Osteoblast (primary cell): Measurements from ENCODE around the gene GEMIN5. TPM values are rescaled to one million over a fixed set of nuclear protein-coding genes. Genes with fewer than 3 reads are reported as not detected.
A peak's percentile ranks its signal among the peaks of the same experiment; 100 is the strongest.

ENCODE experiments used
- DNase-seq: peaks from one replicate; pipeline ENCODE4 v3.0.0; 2011; ENCODE audit warnings: low spot score, mixed read lengths; ENCODE audit not compliant: insufficient read length; ENCODE audit errors: missing footprints
- H2AFZ ChIP-seq: 2 replicates; pipeline ENCODE4 v1.6.0; 2011; ENCODE audit warnings: mild to moderate bottlenecking, low read length
- H3K27ac ChIP-seq: 2 replicates; pipeline ENCODE4 v1.5.1; 2011; ENCODE audit warnings: mild to moderate bottlenecking, low read depth, low read length, moderate library complexity
- H3K27me3 ChIP-seq: 2 replicates; pipeline ENCODE4 v1.6.0; 2012; ENCODE audit warnings: mild to moderate bottlenecking, control low read depth, inconsistent platforms, low read length, moderate library complexity; ENCODE audit not compliant: insufficient read depth
- H3K36me3 ChIP-seq: 2 replicates; pipeline ENCODE4 v1.5.1; 2011; ENCODE audit warnings: mild to moderate bottlenecking, low read length, control low read depth, moderate library complexity; ENCODE audit not compliant: insufficient read depth
- H3K4me1 ChIP-seq: 2 replicates; pipeline ENCODE4 v1.5.1; 2011; ENCODE audit warnings: mild to moderate bottlenecking, low read length, control low read depth, moderate library complexity; ENCODE audit not compliant: insufficient read depth
- H3K4me2 ChIP-seq: 2 replicates; pipeline ENCODE4 v1.6.0; 2011; ENCODE audit warnings: mild to moderate bottlenecking, low read length; ENCODE audit not compliant: insufficient read depth
- H3K4me3 ChIP-seq: fragments of 200-600 bp; sonication (generic); 3 replicates; pipeline ENCODE4 v1.5.1; 2012; ENCODE audit warnings: mild to moderate bottlenecking, low read length, inconsistent platforms; ENCODE audit not compliant: insufficient read depth
- H3K79me2 ChIP-seq: 2 replicates; pipeline ENCODE4 v1.6.0; 2012; ENCODE audit warnings: mild to moderate bottlenecking, low read length, control low read depth, inconsistent platforms; ENCODE audit not compliant: insufficient read depth
- H3K9me3 ChIP-seq: 2 replicates; pipeline ENCODE4 v1.5.1; 2011; ENCODE audit warnings: low read depth, low read length, control low read depth
- H4K20me1 ChIP-seq: 2 replicates; pipeline ENCODE4 v1.6.0; 2012; ENCODE audit warnings: mild to moderate bottlenecking, low read length, control low read depth; ENCODE audit not compliant: insufficient read depth
- CTCF ChIP-seq: IDR thresholded peaks from 2 replicates; pipeline ENCODE4 v1.5.1; 2011; ENCODE audit warnings: mild to moderate bottlenecking, low read depth, low read length, moderate library complexity; ENCODE audit errors: extremely low read depth
- total RNA-seq: library from RNA; depleted of rRNA; stranded (reverse); fragments of >200 nt; gene quantifications from 2 replicates; pipeline ENCODE4 v1.2.3, GENCODE V29; 2012

The GEMIN5 gene
- total RNA-seq, 1 donor: 11.6 TPM

DNA sequence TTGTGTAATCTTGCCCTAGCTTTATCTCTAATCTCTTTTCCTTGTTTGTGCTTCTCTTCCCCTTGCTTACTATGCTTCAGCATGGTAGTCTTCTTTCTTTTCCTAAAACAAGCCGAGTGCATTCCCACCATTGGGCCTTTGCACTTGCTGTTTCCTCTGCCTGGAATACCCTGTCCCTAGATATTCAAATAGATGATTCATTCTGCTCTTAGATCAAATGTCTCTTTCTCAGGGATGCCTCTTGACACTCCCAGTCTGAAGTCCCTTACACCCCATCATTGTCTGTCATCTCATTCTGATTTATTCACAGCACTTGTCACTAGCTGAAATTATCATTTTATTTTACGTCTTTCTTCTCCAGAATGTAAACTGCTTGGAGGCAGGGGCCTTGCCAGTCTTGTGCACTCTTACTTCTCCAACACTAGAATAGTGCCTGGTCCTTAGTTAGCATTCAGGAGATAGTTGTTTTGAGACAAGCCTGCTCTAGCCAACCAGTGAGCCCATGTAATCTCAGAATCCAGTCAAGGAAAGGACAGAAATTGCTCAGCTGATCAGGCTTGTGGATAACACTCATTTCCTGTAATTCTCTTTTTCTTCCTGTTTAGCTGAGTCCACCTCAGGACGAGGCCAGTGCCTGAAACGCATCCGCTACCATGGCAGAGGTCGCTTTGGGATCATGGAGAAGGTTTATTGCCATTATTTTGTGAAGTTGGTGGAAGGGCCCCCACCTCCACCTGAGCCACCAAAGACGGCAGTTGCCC, 28.2 kb upstream of the GEMIN5 start:
- no peaks in the 10 kb centered on the region for H3K9me3 ChIP-seq
- no peak overlapping the region for H3K27ac ChIP-seq
- no peak for DNase-seq
- H3K79me2 ChIP-seq: peaks cover 13% of the 10 kb centered on the region
- H3K4me1 ChIP-seq: peaks cover 5% of the 10 kb centered on the region
- H3K4me3 ChIP-seq: no peak overlapping the region
- no peaks in the 10 kb centered on the region for H3K27me3 ChIP-seq
- peaks cover 17% of the 10 kb centered on the region for H3K36me3 ChIP-seq
- H3K4me2 ChIP-seq: no peak overlapping the region
- H2AFZ ChIP-seq: no peak overlapping the region
- peaks cover 12% of the 10 kb centered on the region for H4K20me1 ChIP-seq
- no peak for TF ChIP-seq CTCF

DNA sequence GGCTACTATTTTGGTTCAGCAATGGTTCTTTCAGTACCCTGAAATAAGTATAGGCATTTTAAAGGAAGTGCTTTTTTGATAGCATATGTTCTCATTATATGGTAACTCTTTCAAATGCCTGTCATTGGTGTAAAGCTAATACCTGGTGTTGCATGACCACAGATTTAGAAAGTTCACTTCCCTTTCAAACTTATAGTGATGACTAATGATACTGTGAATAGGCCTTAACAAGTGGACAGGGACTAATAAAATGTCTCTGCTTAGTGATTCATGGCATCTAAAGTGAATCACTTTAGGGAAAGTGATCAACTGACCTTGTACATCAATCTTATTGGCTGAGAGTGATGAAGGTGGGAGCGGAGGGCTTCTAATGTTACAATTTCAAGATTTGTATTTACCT, 24.5 kb upstream of the GEMIN5 start:
- no peak overlapping the region for H2AFZ ChIP-seq
- no peak for TF ChIP-seq CTCF
- H3K4me2 ChIP-seq: no peak overlapping the region
- no peaks in the 10 kb centered on the region for H3K27me3 ChIP-seq
- H3K36me3 ChIP-seq: peaks cover 31% of the 10 kb centered on the region
- H3K9me3 ChIP-seq: no peaks in the 10 kb centered on the region
- peaks cover 10% of the 10 kb centered on the region for H4K20me1 ChIP-seq
- DNase-seq: peak; percentile 68
- peaks cover 13% of the 10 kb centered on the region for H3K79me2 ChIP-seq
- peak overlapping the region; percentile 27 for H3K27ac ChIP-seq
- H3K4me1 ChIP-seq: peaks cover 5% of the 10 kb centered on the region
- no peak overlapping the region for H3K4me3 ChIP-seq

DNA sequence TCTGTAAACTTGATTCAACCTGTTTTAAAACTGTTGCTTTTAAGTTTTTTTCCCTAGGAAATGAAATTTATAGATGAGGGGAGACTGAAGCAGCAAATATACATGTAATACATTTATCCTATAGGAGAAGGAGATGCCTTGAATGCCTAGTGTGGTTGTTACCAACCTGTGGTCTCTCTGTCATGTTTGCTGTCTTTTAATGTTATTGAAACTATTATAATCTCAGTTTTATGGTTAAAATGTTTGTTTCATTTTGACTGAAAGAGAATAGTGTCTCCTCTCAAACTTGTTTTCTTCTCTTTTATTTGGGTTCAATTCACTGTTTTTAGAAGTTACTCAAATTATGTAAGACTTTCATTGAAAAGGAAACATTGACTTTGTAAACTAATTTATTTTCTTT, 18.7 kb upstream of the GEMIN5 start:
- H2AFZ ChIP-seq: no peak overlapping the region
- DNase-seq: no peak
- H3K4me2 ChIP-seq: no peak overlapping the region
- H3K27ac ChIP-seq: no peak overlapping the region
- no peaks in the 10 kb centered on the region for H3K4me1 ChIP-seq
- no peaks in the 10 kb centered on the region for H3K9me3 ChIP-seq
- no peak overlapping the region for H3K4me3 ChIP-seq
- peaks cover 27% of the 10 kb centered on the region for H3K36me3 ChIP-seq
- TF ChIP-seq CTCF: no peak
- H3K27me3 ChIP-seq: no peaks in the 10 kb centered on the region
- no peaks in the 10 kb centered on the region for H4K20me1 ChIP-seq
- H3K79me2 ChIP-seq: peaks cover 2% of the 10 kb centered on the region

DNA sequence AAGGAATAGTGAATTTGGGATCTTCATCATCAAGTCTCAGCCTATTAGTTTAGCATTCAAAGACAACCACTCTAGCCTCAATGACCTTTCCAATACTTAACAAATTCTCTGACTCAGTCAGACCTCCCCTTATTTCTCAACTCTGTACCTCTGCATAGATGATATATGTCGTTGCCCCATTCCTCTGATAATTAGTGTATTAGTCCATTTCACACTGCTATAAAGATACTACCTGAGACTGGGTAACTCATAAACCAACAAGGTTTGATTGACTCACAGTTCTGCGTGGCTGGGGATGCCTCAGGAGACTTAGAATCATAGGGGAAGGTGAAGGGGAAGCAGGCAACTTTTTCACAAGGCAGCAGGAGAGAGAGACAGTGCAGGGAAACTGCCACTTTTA, 11.8 kb upstream of the GEMIN5 start:
- H3K36me3 ChIP-seq: no peaks in the 10 kb centered on the region
- peaks cover 28% of the 10 kb centered on the region for H4K20me1 ChIP-seq
- no peaks in the 10 kb centered on the region for H3K4me1 ChIP-seq
- no peak overlapping the region for H3K27ac ChIP-seq
- H3K4me2 ChIP-seq: no peak overlapping the region
- H3K79me2 ChIP-seq: peaks cover 63% of the 10 kb centered on the region
- H3K27me3 ChIP-seq: no peaks in the 10 kb centered on the region
- H2AFZ ChIP-seq: no peak overlapping the region
- no peak overlapping the region for H3K4me3 ChIP-seq
- H3K9me3 ChIP-seq: no peaks in the 10 kb centered on the region
- DNase-seq: no peak
- no peak for TF ChIP-seq CTCF
